Pancreas (tissue), 10 donors: ENCODE results near the gene CNTFR. TPM values are rescaled to one million over a fixed set of nuclear protein-coding genes. Genes with fewer than 3 reads are reported as not detected.

Source experiments
- ATAC-seq, 4 donors: fragments of 200-7000 bp; cut with Tn5 transposase; one replicate each; pipeline versions ENCODE4 v1.8.0 to v1.9.1; 2020; ENCODE audit warnings: mild to moderate bottlenecking in 4 of 4, moderate library complexity in 4 of 4
- DNase-seq, 6 donors: peaks; one replicate each; pipeline ENCODE4 v3.0.0-alpha.2; 2020
- FAIRE-seq: peaks from 2 replicates; lab custom pipeline; 2012; peaks lifted over from hg19 to GRCh38; lab: Jason Lieb, UNC
- H3K27ac ChIP-seq, 4 donors: fragments of 200-600 bp; sonication (generic); 1 replicate in 3 of 4; 2 replicates in 1 of 4; pipeline versions ENCODE4 v1.5.0 to v1.8.0; 2020
- H3K27me3 ChIP-seq, 4 donors: fragments of 200-600 bp; one replicate each; pipeline ENCODE4 v1.8.0; 2021
- H3K36me3 ChIP-seq, 3 donors: fragments of 200-600 bp; sonication (generic) in 1 of 3; one replicate each; pipeline versions ENCODE4 v1.5.0 to v1.8.0; 2020 to 2021
- H3K4me1 ChIP-seq, 3 donors: fragments of 200-600 bp; one replicate each; pipeline ENCODE4 v1.8.0; 2021
- H3K4me3 ChIP-seq, 4 donors: fragments of 200-600 bp; sonication (generic) in 2 of 4; one replicate each; pipeline versions ENCODE4 v1.5.0 to v1.8.0; 2020 to 2021
- H3K9me3 ChIP-seq, 4 donors: fragments of 200-600 bp; one replicate each; pipeline ENCODE4 v1.8.0; 2021
- WGBS, 2 donors: extraction: QIAGEN DNeasy Blood & Tissue Kit; methylation state at CpG; one replicate each; pipeline ENCODE4 v1.1.7; 2013; 5-methylcytosine and 5-hydroxymethylcytosine counted together
- intact Hi-C, 3 donors: fragments of 100-400 bp; cut with DNase I; formaldehyde crosslinking; loops; one replicate each; pipeline versions ENCODE4 v1.11.1 to v1.14.2; 2022
- polyA plus RNA-seq, 2 donors: library from polyadenylated mRNA; stranded (reverse); fragments of 200-250 nt; gene quantifications; one replicate each; pipeline ENCODE4 v1.2.3, GENCODE V29; 2013
- total RNA-seq, 6 donors: library from RNA; stranded (reverse); fragmentation: NEBNext Ultra II Directional in 4 of 6; extraction: Animal tissue kit (Norgen Biotek cat#: 25700) in 4 of 6; gene quantifications; one replicate each; pipeline versions ENCODE4 v1.2.1 to v1.2.4, GENCODE V29; 2021 to 2023
- TF ChIP-seq, protein P1 (sequence below), 4 donors: fragments of 200-600 bp; sonication (generic) in 3 of 4; IDR thresholded peaks; one replicate each; pipeline versions ENCODE4 v1.5.0 to v1.8.0; 2021; ENCODE audit warnings: antibody characterized with exemption in 4 of 4
- donor health status: healthy with polysubstance abuse.
- donor health status: DM: no; HTN: no; CAD: no; lungs with moderate emphysema.
- donor health status: DM: no; HTN: no; CAD: no.
- donor health status: control.
- donor health status: control.
- donor health status: Bipolar disorder and iron deficiency.
- donor health status: DM: yes; HTN: yes; CAD: no.
- donor health status: DM: no; HTN: no; CAD: no.
- donor health status: DM: no; HTN: no; CAD: no.
- donor health status: DM: yes; HTN: yes; CAD: no.

CNTFR gene
- total and polyA plus RNA-seq, 8 donors, result 0.12 to 2.6 (median 0.87) TPM; not detected in 1

DNA sequence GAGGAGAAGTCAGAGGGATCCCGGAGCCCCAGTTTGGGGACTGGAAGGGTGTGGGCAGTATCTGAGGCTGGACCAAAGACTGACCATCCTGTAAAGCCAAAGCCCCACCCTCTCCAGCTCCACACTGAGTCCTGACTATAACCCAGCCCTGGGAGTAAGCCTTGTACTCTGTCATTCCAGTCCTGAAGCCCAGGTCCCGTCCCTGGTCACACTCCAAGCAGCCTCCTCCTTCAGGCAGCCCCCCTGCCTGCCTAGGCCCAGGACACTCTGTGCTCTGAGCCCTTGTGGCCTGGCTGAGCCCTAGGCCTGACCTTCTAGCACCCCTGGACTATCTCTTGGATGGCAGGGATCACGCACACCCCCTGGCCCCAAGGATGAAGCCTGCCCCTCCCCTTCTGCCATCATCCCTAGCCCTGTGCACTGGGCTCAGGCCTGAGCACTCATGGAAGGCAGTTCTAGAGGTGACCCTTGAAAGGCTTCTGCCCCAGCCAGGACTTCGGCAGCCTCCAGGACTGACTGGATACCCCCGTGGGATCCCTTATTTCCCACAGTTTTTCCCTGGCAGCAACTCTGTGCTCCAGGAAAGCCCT is 38.7 kb downstream of the CNTFR start:
- Histone ChIP-seq H3K27ac (no peak overlapping the region), H3K4me3 (no peak overlapping the region), H3K4me1 (no peaks in the 10 kb centered on the region), H3K27me3 (no peaks in the 10 kb centered on the region), H3K36me3 (no peaks in the 10 kb centered on the region), H3K9me3 (no peaks in the 10 kb centered on the region)
- no peak for ATAC-seq
- TF ChIP-seq, protein P1, sequence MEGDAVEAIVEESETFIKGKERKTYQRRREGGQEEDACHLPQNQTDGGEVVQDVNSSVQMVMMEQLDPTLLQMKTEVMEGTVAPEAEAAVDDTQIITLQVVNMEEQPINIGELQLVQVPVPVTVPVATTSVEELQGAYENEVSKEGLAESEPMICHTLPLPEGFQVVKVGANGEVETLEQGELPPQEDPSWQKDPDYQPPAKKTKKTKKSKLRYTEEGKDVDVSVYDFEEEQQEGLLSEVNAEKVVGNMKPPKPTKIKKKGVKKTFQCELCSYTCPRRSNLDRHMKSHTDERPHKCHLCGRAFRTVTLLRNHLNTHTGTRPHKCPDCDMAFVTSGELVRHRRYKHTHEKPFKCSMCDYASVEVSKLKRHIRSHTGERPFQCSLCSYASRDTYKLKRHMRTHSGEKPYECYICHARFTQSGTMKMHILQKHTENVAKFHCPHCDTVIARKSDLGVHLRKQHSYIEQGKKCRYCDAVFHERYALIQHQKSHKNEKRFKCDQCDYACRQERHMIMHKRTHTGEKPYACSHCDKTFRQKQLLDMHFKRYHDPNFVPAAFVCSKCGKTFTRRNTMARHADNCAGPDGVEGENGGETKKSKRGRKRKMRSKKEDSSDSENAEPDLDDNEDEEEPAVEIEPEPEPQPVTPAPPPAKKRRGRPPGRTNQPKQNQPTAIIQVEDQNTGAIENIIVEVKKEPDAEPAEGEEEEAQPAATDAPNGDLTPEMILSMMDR (IDR thresholded peaks at IDR 0.05), result no peak
- 77 to 79% methylated on average over 5 of the region's 5 CpGs for WGBS, 2 donors
- intact Hi-C loops, result loop anchor here in 1 of 3 donors (5.0 kb wide), 1 partner anchor 42 kb away; no protein-coding TSS in a partner anchor
- FAIRE-seq, result no peak
- peak in 2 of 6 donors; percentile 36 to 43 for DNase-seq

DNA sequence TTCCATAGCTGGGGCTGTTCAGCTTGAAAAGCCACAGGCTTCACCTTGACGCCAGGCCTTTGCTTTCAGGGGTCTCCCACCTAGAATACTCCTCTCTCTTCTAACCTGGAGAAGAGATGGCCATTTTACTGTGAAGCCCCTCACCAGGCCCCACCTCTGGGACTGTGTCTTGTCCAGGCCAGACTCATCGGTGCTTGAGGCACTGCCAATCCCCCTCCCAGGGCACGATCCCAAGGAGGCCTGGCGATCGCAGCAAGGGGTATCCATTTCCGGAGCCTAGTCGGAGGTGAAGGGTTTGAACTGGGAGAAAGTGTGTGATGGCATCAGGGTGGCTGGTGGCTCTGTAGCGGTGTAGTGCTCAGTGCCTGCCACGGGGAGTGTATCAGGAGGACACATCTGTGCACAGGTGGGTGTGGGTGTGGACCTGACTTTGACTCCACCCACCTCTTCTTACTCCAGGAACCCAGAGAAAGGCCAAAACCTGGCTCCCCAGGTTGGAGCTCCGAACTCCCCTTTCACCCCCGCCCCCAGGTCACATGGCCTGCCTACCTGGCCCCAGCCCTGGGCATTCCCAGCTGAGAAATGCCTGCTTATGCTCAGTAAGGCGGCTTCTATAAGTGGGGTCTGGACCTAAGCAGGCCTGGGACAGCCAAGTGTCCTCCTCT is 39.4 kb downstream of the CNTFR start:
- WGBS, 2 donors, result 84 to 91% methylated on average over 12 of the region's 12 CpGs
- TF ChIP-seq, protein P1 (IDR thresholded peaks at IDR 0.05), result no peak
- Histone ChIP-seq H3K36me3 (no peaks in the 10 kb centered on the region), H3K9me3 (no peaks in the 10 kb centered on the region), H3K4me3 (no peak overlapping the region), H3K27ac (no peak overlapping the region), H3K27me3 (no peaks in the 10 kb centered on the region), H3K4me1 (no peaks in the 10 kb centered on the region)
- FAIRE-seq (no peak), ATAC-seq (no peak), DNase-seq (peak in 2 of 6 donors; percentile 33 to 49)
- intact Hi-C loops, result loop anchor here in 1 of 3 donors (5.0 kb wide), 1 partner anchor 42 kb away; no protein-coding TSS in a partner anchor

DNA sequence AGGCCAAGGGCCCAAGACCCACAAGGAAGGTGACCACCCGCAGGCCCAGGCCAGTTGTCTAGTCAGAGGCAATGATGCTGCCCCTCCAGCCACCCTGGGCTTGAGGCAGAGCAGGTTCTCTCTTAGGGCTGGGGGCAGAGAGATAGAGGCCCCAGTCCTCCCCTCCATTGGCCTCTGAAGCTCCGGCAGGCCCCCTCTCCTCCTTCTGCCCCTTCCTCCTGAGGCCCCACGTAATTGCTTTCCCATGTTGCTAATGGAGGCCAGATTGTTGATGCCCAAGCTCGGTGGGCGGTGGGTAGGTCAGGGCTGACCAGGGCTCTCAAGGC is 40.2 kb downstream of the CNTFR start:
- 89 to 93% methylated on average over 4 to 5 of the region's 5 CpGs for WGBS, 2 donors
- Histone ChIP-seq H3K9me3 (no peaks in the 10 kb centered on the region), H3K4me3 (no peak overlapping the region), H3K27me3 (no peaks in the 10 kb centered on the region), H3K27ac (no peak overlapping the region), H3K4me1 (no peaks in the 10 kb centered on the region), H3K36me3 (no peaks in the 10 kb centered on the region)
- TF ChIP-seq, protein P1 (IDR thresholded peaks at IDR 0.05), result no peak
- intact Hi-C loops, result loop anchor here in 2 of 3 donors (10.0 kb wide), 2 partner anchors 45 to 105 kb away; no protein-coding TSS in a partner anchor
- ATAC-seq (no peak), FAIRE-seq (no peak), DNase-seq (peak in 2 of 6 donors; percentile 30 to 36)

DNA sequence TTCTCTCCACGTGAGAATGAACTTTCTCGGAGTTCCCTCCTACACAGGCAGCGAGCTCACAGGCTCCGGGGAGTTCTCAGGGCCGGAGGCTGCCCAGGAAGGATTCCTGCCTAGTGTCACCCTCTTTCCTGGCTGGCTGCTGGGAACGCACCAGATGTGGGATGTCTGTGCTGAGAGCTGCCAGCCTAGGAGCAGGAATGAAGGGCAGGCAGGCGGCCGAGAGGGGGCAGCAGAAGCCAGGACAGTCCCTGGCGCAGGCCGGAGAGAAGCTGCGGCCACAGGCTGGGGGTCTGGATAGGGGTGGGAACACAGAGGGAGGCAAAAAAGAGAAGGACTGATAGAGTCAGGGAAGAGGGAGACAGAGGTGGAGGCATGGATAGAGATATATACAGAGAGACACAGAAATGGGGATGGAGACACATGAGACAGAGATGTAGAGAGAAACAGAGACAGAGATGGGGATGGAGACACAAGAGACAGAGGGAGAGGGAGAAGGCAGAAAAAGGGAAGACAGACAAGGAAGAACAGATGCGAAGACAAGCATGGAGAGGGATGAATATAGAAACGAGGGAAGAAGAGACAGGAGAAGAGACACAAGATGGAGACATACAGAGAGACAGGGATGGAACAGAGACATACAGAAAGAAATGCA is 41.4 kb downstream of the CNTFR start:
- Histone ChIP-seq H3K36me3 (no peaks in the 10 kb centered on the region), H3K9me3 (no peaks in the 10 kb centered on the region), H3K4me1 (no peaks in the 10 kb centered on the region), H3K27me3 (no peaks in the 10 kb centered on the region), H3K27ac (no peak overlapping the region), H3K4me3 (no peak overlapping the region)
- 6 to 11% methylated on average over 13 of the region's 13 CpGs for WGBS, 2 donors
- FAIRE-seq (no peak), DNase-seq (peak; percentile 73 to 93 (median 87)), ATAC-seq (peak; percentile 96 to 98 (median 98))
- intact Hi-C loops, result loop anchor here in 2 of 3 donors (10.0 kb wide), 2 partner anchors 47 to 103 kb away; no protein-coding TSS in a partner anchor
- TF ChIP-seq, protein P1 (IDR thresholded peaks at IDR 0.05), result peak; percentile 72 to 81 (median 77)
